Endometrial microvascular endothelial cells (primary cell): ENCODE measurements around the gene PRRT1. TPM values are rescaled to one million over a fixed set of nuclear protein-coding genes. Genes with fewer than 3 reads are reported as not detected.
"Not testable (repeated sequence)": the region's sequence is repeated elsewhere in the genome, so short reads cannot be mapped to it uniquely, and the experiment has no call there.

Experiments
- in situ Hi-C: cut with HindIII; loops from 2 replicates; pipeline ENCODE4 v1.10.0; 2017; ENCODE audit warnings: low sequenced_read_pairs, low pct_unique_long_range_greater_than_20kb; ENCODE audit errors: inconsistent ontology term
- total RNA-seq: library from RNA; depleted of rRNA; stranded (reverse); fragments of >200 nt; gene quantifications from one replicate; pipeline ENCODE4 v1.2.3, GENCODE V29; 2015; ENCODE audit errors: inconsistent ontology term

The PRRT1 gene
- total RNA-seq, 1 donor from 2014 or later = not detected

GRCh38 chr6:32154514-32155161 lies 2.9 kb upstream of the PRRT1 start:
- in situ Hi-C loops = no loop called here

GRCh38 chr6:32153564-32154513 lies 2.1 kb upstream of the PRRT1 start, which contains the start of gene PPT2:
PPT2 (plus strand) TSS chr6:32154141; CDS start chr6:32154595, 454 bp downstream.
- in situ Hi-C loops = no loop called here

- in situ Hi-C loops = no loop called here
These were observed 1.2 kb upstream of the PRRT1 start for GRCh38 chr6:32152769-32153563.

- in situ Hi-C loops = no loop called here
These were observed 417 bp downstream of the PRRT1 start for GRCh38 chr6:32151181-32151862.

GRCh38 chr6:32149932-32150870 lies 1.5 kb downstream of the PRRT1 start:
- in situ Hi-C loops = no loop called here

GRCh38 chr6:32149092-32149755 lies 2.5 kb downstream of the PRRT1 start:
- in situ Hi-C loops = no loop called here

GRCh38 chr6:32148289-32149091 lies 3.2 kb downstream of the PRRT1 start:
- in situ Hi-C loops = no loop called here

GRCh38 chr6:32147401-32148132 lies 4.2 kb downstream of the PRRT1 start:
- in situ Hi-C loops = no loop called here

GRCh38 chr6:32146687-32147086 lies 5.1 kb downstream of the PRRT1 start:
- in situ Hi-C loops = no loop called here

GRCh38 chr6:32146287-32146686 lies 5.5 kb downstream of the PRRT1 start:
- in situ Hi-C loops = no loop called here

- in situ Hi-C loops = not testable (repeated sequence)
These were observed 7.5 kb downstream of the PRRT1 start for GRCh38 chr6:32144238-32144637.

GRCh38 chr6:32140420-32141046 lies 11.2 kb downstream of the PRRT1 start:
- in situ Hi-C loops = no loop called here

- in situ Hi-C loops = no loop called here
These were observed 12.1 kb downstream of the PRRT1 start for GRCh38 chr6:32139590-32139989.

GRCh38 chr6:32137454-32137853 lies 14.3 kb downstream of the PRRT1 start:
- in situ Hi-C loops = no loop called here

GRCh38 chr6:32133786-32134185 lies 18.0 kb downstream of the PRRT1 start:
- in situ Hi-C loops = no loop called here
